Muscle of arm (tissue), 12 donors: ENCODE data around the gene MYPOP. TPM values are rescaled to one million over a fixed set of nuclear protein-coding genes. Genes with fewer than 3 reads are reported as not detected.
A peak's percentile ranks its signal among the peaks of the same experiment; 100 is the strongest.

ENCODE experiments used
- DNase-seq: peaks from one replicate; pipeline ENCODE4 v3.0.0-alpha.2; 2013
- polyA plus RNA-seq, 12 donors: library from polyadenylated mRNA; unstranded; fragments of 120-200 nt; gene quantifications; one replicate each; pipeline ENCODE4 v1.2.1, GENCODE V29; 2013; ENCODE audit not compliant: insufficient read length in 12 of 12

Gene MYPOP
- polyA plus RNA-seq, 12 donors: 2.2 to 7.6 (median 3.7) TPM; not detected in 1

GRCh38 chr19:45866400-45867176, 35.8 kb downstream of the MYPOP start:
- DNase-seq: no peak

DNA sequence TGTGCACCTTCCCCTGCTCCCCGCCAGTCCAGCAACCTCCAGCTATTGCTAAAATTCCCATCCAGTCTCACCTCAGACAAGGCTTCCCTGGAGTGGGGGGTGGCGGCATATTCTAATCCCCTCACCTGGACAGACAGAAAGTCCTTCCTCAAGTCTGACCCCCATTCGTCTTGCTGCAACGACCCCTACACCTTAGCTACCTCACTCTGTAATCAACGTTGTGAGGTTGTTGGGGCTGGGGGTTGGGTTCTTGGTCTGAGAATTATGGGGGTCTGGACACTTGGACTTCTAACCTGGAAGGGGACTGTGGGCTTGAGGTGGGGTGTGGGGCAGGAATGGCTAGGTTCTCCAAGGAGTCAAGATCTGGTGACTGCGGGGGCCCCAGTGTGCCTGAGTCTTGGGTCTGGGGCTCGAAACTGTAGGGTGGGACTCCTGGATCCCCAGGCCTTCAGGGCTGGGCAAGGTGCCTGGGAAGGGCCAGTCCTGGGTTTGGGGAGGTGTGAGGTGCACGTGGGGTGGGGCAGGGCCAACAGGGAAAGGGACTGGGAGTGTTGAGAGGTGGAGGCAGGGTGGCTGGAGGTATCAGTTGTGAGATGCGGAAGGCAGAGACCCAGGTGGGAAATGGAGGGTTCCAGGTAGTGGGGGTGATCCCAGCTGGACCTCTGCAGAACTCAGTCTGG, 37.0 kb downstream of the MYPOP start:
- no peak for DNase-seq

- no peak for DNase-seq
Measured at GRCh38 chr19:45864629-45865082, 37.8 kb downstream of the MYPOP start.

DNA sequence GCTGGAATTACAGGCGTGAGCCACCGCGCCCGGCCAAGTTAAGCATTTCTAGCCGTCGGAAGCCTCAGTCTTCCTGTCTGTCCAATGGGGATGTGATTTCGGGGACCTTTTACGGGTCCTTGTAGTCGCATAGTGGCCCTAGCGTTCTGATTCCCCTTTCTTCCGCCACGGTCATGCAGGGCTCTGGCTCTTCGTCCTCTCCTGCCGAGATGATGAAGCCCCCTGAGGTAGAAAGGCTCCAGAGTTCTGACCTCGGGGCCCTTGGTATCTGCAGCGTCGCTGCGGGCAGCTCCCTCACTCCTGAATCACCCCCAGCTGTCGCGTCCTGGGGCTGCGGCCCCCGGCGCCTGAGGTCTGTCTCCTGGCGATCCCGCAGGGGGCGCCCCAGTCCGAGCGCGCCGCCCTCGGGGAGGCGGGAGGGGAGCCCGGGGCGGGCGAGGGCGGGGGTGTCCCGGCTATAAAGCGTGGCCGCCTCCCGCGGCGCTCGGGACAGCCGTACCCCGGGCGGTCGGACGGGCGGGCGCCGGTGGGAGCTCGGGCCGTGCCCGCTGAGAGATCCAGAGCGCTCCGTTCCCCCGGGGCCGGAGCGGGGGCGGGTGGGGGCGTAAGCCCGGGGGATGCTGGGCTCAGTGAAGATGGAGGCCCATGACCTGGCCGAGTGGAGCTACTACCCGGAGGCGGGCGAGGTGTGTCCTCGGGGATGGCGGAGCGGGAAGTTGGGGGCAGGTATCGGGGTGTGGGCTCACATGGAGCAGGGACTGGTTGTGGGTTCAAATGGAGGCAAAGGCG, 38.4 kb downstream of the MYPOP start, which contains the start of gene FOXA3:
FOXA3 (plus strand) TSS at position 487 of the 789 bp plus-strand sequence; CDS start at position 618, 131 bp downstream.
- no peak for DNase-seq

DNA sequence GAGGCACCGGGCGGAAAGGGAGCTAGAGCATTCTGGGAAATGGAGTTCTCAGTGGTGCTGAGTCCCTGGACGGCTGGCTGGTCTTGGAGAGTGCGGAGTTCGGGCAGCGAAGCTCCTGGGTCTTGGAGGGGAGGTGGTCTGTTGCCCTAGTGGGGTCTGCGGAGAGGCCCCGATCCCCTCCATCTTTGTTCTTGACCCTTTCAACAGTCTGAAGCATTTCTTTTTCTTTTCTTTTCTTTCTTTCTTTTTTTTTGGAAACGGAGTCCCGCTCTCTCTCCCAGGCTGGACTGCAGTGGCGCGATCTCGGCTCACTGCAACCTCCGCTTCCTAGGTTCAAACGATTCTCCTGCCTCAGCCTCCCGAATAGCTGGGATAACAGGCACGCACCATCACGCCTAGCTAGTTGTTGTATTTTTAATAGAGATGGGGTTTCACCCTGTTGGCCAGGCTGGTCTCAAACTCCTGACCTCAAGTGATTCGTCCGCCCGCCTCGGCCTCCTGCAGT, 39.0 kb downstream of the MYPOP start:
- DNase-seq: no peak

DNA sequence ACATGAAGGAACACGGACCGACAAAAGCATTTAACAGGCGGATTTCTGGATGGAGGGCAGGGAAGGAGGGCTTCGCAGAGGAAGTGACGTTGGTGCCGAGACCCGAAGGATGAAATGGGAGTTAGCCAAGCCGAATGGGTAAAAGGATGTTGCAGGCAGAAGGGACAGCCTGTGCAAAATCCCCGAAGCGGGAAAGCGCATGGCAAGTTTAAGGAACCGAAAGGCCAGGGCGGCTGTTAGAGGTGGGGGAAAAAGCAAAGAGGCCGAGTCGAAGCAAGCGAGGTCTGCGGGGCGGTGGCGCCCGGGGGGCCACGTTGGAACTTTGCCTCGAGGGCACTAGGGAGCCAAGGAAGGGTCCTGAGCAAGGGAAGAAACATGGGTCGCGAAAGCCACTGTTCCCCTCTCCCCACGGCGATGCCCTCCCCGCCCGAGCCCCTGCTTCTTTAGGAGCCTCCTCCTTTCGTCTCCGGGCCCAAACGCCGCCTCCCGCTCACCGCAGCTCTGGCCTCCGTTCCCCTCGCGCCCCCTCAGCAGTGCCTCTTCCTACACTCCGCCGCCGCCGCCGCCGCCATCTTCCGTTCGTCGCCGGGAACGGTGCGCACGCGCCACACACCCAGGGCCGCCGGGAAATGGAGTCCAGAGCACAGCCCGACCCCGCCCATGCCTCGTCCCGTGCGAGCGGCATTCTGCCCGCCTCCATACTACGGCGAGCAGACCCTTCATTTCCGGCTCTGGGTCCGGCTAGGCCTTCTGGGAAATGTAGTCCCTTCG, 39.7 kb downstream of the MYPOP start, which contains the start of gene SYMPK:
SYMPK (minus strand) TSS at position 584 of the 771 bp plus-strand sequence. CDS start 8,652 bp downstream, outside the sequence.
- peak; percentile 99 for DNase-seq

DNA sequence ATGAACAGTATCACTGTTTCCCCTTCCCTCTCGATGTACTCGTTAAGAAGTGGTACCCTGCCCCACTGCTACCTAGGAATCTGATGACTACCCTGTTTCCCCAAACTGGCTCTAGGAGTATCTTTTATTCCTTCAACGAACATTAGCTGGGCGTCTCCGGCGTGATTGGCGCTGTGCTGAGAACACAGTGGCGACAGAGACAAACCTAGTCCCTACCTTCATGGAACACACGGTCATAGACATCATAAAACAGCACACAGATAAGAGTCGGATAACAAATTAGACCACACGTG, 40.2 kb downstream of the MYPOP start:
- DNase-seq: no peak

DNA sequence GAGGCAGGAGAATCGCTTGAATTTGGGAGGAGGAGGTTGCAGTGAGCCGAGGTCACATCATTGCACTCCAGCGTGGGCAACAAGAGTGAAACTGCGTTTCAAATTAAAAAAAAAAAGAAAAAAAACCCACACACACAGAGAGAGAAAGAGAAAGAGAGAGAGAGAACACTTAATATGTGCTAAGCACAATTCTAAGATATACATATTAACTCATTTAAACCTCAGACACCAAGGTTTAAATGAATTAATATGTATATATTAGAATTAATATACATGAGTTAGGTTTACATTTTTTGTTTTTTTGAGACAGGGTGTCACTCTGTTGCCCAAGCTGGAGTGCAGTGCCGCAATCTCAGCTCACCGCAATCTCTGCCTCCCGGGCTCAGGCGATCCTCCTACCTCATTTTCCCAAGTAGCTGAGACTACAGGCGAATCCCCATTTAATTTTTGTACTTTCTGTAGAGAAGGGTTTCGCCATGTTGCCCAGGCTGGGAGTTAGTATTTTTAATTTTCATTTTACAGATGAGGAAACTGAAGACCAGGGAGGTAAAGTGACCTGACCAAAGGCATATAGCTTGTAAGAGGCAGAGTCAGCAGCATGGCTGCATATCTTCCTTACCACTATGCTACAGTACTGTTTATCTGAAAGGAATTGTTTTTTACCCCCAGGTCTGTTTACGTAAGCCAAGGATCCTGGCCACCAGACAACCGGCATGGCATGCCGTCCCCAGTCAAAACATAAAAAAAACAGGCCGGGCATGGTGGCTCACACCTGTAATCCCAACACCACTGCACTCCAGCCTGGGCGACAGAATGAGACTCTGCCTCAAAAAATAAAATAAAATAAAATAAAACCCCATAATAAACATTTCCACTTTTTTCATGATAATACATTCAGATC, 41.8 kb downstream of the MYPOP start:
- DNase-seq: no peak

GRCh38 chr19:45854167-45854778, 48.1 kb downstream of the MYPOP start:
- no peak for DNase-seq

DNA sequence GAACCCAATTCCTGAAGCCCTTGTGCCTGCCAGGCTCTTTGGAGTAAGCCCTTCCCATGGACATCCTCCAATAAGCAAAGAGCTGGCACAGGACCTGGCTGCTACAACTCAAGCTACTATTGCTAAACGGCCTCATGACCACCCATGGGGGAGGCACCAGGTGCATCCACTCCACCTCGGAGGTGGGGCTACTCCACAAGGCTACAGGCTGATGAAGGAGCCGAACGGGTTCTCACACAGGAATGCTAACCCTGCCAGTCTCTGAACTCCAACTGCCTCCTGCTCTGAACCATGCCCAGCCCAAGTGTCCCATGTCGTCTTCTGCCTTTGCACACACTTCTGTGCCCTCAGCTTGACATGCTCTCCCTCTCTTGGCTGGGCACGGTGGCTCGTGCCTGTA, 49.4 kb downstream of the MYPOP start:
- DNase-seq: no peak

- DNase-seq: no peak
Measured at GRCh38 chr19:45852145-45852750, 50.2 kb downstream of the MYPOP start.

DNA sequence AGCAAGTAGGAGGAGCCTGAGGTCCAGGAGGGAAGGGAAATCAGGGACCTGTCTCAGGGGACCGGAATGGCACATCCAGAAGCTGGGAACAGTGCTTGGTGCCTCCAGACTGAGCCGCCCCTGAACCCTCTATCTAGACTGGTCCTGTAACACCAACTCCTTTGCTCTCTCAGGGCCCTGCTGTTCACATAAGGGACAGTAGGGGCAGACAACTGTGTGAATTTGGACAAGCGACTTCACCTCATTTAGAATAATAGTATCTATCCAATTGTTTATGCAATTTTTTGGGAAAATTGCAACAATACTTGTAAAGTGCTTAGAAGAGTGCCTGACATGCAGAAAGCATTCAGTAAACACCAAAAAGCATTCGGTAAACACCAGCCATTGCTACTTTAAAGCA, 53.5 kb downstream of the MYPOP start:
- DNase-seq: no peak

DNA sequence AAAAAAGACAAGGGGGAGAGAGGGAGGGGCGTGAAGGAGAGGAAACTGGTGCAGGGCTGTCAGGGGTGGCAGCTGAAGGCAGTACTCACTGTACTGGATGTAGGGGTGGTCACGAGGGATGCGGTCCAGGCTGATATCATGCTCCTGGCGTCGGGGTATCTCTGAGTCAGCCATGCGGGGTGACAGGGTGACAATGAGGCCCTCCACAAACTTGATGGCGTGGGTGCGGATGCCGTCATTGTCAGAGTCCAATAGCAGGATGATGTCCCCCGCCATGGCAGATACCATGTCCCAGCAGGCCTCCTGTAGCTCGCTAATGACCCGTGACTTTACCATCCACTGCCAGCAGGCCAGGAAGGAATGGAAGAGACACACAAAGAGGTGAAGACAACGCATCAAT, 54.8 kb downstream of the MYPOP start:
- no peak for DNase-seq

DNA sequence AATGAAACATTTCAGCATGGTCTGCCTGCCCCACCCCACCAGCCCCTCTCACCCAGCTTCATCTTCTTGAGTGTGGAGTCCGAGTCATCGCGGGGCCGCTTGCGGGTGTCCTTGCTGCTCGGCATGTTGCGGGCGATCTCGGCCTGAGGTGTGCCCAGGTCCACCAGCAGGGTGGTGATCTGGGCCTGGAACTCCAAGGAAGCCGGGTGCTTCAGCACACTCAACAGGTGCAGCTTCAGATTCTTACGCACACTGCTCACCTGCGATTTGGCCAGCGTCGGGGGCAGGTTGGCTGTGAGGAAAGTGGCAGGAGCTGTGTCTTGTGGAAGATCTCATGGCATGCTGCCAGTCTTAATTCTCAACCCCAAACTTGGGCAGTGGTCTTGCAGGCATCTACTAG, 60.2 kb downstream of the MYPOP start:
- DNase-seq: no peak

Other genes with a start within 250 kb of the MYPOP start
- 1 to 10 TPM in 2 of 12 donors, under 1 TPM in 6, not detected in 4; 0.17 to 1.4 (median 0.42) TPM for gene GIPR, start 234.4 kb downstream of the MYPOP start, polyA plus RNA-seq
- gene SNRPD2, start 210.7 kb downstream of the MYPOP start, polyA plus RNA-seq: 100 to 1,000 TPM in 11 of 12 donors, not detected in 1; 157 to 300 (median 239) TPM
- 1 to 10 TPM in 10 of 12 donors, not detected in 2; 2.6 to 5.9 (median 4.0) TPM for gene QPCTL, start 209.9 kb downstream of the MYPOP start, polyA plus RNA-seq
- gene FBXO46, start 171.7 kb downstream of the MYPOP start, polyA plus RNA-seq: 10 to 100 TPM in 8 of 12 donors, 1 to 10 TPM in 3, not detected in 1; 8.3 to 31.5 (median 13.2) TPM
- gene MEIOSIN, start 169.2 kb downstream of the MYPOP start, polyA plus RNA-seq: not detected
- gene SIX5, start 133.4 kb downstream of the MYPOP start, polyA plus RNA-seq: 10 to 100 TPM in 11 of 12 donors, not detected in 1; 10.5 to 46.5 (median 15.5) TPM
- gene DMPK, start 120.1 kb downstream of the MYPOP start, polyA plus RNA-seq: 100 to 1,000 TPM in 11 of 12 donors, not detected in 1; 161 to 353 (median 263) TPM
- gene DMWD, start 109.8 kb downstream of the MYPOP start, polyA plus RNA-seq: 100 to 1,000 TPM in 1 of 12 donors, 10 to 100 TPM in 11; 28.6 to 389 (median 43.8) TPM
- gene RSPH6A, start 87.3 kb downstream of the MYPOP start, polyA plus RNA-seq: not detected
- 10 to 100 TPM in 11 of 12 donors, not detected in 1; 28.4 to 63.7 (median 36.7) TPM for gene SYMPK, start 39.5 kb downstream of the MYPOP start, polyA plus RNA-seq
- not detected for gene FOXA3, start 38.3 kb downstream of the MYPOP start, polyA plus RNA-seq
- 10 to 100 TPM in 10 of 12 donors, 1 to 10 TPM in 1, not detected in 1; 8.9 to 27.3 (median 12.8) TPM for gene IRF2BP1, start 16.5 kb downstream of the MYPOP start, polyA plus RNA-seq
- not detected for gene NANOS2, start 12.2 kb upstream of the MYPOP start, polyA plus RNA-seq
- 1 to 10 TPM in 11 of 12 donors, not detected in 1; 2.8 to 4.8 (median 3.7) TPM for gene NOVA2, start 71.3 kb upstream of the MYPOP start, polyA plus RNA-seq
- 10 to 100 TPM in 1 of 12 donors, 1 to 10 TPM in 10, not detected in 1; 4.5 to 12.3 (median 5.6) TPM for gene CCDC61, start 92.9 kb upstream of the MYPOP start, polyA plus RNA-seq
- 1 to 10 TPM in 1 of 12 donors, under 1 TPM in 6, not detected in 5; 0.28 to 4.1 (median 0.62) TPM for gene PGLYRP1, start 120.4 kb upstream of the MYPOP start, polyA plus RNA-seq
- 1 to 10 TPM in 10 of 12 donors, not detected in 2; 1.4 to 8.9 (median 5.1) TPM for gene IGFL4, start 138.4 kb upstream of the MYPOP start, polyA plus RNA-seq
- not detected for gene IGFL3, start 222.1 kb upstream of the MYPOP start, polyA plus RNA-seq
- gene IGFL2, start 245.6 kb upstream of the MYPOP start, polyA plus RNA-seq: 10 to 100 TPM in 2 of 12 donors, 1 to 10 TPM in 1, under 1 TPM in 2, not detected in 7; 0.46 to 27.1 (median 9.4) TPM